Sigmoid colon (tissue), 4 donors: ENCODE data around the gene SLC4A1.

Experiments
- CTCF ChIP-seq, 4 experiments: fragments of 450-650 bp in 3 of 4; fragments of 200-600 bp in 1 of 4; IDR thresholded peaks; one replicate each; pipeline ENCODE4 v1.5.1; 2016 to 2019; ENCODE audit warnings: antibody characterized with exemption in 4 of 4, mild to moderate bottlenecking in 3 of 4, moderate library complexity in 2 of 4
- POLR2AphosphoS5 ChIP-seq, 4 donors: sonication (generic); formaldehyde crosslinking; IDR thresholded peaks; one replicate each; pipeline ENCODE4 v1.6.1; 2017; ENCODE audit warnings: antibody characterized with exemption in 4 of 4

- no peak for TF ChIP-seq CTCF (IDR thresholded peaks at IDR 0.05)
- TF ChIP-seq POLR2AphosphoS5 (IDR thresholded peaks at IDR 0.05), result no peak
Observed at GRCh38 chr17:44253006-44253405, 14.9 kb downstream of the SLC4A1 start.
